ENCODE measurements around the gene ZPBP.
A peak's percentile ranks its signal among the peaks of the same experiment; 100 is the strongest.

The ZPBP gene

DNA sequence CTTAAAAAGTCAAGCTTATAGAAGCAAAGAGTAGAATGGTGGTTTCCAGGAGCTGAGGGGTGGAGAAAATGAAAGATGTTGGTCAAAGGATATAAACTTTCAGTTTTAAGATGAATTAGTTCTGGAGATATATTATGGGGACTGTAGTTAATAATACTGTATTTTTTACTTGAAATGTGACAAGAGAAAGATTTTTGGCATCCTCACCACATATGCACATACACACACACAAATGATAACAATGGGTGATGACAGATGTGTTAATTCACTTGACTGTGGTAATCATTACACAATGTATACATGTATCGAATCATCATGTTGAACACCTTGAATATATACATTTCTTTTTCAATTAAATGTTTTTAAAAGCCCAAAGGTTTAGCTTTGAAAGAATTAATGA, 32.7 kb upstream of the ZPBP start:
- TF ChIP-seq, protein P1, sequence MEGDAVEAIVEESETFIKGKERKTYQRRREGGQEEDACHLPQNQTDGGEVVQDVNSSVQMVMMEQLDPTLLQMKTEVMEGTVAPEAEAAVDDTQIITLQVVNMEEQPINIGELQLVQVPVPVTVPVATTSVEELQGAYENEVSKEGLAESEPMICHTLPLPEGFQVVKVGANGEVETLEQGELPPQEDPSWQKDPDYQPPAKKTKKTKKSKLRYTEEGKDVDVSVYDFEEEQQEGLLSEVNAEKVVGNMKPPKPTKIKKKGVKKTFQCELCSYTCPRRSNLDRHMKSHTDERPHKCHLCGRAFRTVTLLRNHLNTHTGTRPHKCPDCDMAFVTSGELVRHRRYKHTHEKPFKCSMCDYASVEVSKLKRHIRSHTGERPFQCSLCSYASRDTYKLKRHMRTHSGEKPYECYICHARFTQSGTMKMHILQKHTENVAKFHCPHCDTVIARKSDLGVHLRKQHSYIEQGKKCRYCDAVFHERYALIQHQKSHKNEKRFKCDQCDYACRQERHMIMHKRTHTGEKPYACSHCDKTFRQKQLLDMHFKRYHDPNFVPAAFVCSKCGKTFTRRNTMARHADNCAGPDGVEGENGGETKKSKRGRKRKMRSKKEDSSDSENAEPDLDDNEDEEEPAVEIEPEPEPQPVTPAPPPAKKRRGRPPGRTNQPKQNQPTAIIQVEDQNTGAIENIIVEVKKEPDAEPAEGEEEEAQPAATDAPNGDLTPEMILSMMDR (IDR thresholded peaks at IDR 0.05; ENCODE audit: control insufficient read depth, extremely low read depth, insufficient read depth) = no peak
- no peak for DNase-seq (ENCODE audit: low read depth)
- H3K4me3 ChIP-seq (ENCODE audit: low read depth, low read length) = no peak overlapping the region

DNA sequence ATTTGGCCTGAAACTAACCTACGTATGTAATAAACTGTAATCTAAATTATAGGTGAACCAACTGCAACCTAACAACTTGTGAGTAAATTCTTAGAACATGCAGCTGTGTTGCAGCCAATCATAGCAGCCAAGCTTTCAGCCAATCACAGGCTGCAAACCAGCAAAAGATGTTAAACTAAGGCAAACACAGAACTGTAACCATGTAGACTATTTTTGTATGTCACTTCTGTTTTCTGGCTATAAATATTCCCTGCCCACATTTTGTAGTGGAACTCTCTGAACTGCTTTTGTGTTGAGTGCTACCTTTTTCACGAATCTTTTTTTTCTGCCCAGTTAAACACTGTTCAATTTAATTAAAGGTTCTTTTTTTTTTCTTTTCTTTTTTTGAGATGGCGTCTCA, 28.2 kb upstream of the ZPBP start:
- DNase-seq (ENCODE audit: low read depth) = no peak
- no peak overlapping the region for H3K4me3 ChIP-seq (ENCODE audit: low read depth, low read length)
- TF ChIP-seq, protein P1 (IDR thresholded peaks at IDR 0.05; ENCODE audit: control insufficient read depth, extremely low read depth, insufficient read depth) = no peak

DNA sequence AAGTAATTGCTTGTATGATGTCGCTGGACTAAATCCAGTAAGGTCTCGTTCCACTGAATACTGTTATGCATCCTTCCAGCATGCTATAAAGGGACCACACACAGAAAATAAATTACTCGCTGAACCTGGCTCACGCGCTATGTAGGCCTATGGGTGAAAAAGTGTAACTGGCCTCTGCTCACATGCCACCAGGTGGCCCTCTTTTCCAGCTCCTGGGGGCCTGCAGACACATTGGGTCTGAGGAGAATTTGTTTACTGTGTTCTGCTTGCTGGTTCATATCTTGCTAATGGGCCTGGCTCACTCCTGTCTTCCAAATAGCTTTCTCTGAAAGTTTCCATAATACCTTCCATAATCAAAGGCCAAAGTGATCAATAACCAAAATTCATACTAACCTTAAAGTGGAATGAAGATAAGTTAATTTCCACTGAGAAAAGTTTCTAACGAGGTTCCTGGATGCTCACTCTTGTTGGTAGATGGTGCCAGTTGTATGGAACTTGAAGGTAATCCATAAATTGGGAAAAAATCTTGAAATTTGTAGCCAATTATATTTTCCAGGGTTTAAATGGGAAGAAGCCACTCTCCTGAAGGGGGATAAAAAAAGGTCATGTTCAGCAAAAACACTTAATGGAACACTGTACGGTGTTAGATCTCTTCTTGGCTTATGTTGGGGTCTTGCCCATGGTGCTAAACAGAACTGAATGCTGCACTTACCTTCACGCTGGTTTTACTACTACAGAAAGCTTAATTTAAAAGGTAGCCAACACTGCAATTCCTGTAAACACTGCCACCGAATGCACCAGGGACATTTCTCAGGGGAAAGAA, 27.0 kb upstream of the ZPBP start:
- no peak for DNase-seq (ENCODE audit: low read depth)
- no peak overlapping the region for H3K4me3 ChIP-seq (ENCODE audit: low read depth, low read length)
- TF ChIP-seq, protein P1 (IDR thresholded peaks at IDR 0.05; ENCODE audit: control insufficient read depth, extremely low read depth, insufficient read depth) = peak; percentile 33

DNA sequence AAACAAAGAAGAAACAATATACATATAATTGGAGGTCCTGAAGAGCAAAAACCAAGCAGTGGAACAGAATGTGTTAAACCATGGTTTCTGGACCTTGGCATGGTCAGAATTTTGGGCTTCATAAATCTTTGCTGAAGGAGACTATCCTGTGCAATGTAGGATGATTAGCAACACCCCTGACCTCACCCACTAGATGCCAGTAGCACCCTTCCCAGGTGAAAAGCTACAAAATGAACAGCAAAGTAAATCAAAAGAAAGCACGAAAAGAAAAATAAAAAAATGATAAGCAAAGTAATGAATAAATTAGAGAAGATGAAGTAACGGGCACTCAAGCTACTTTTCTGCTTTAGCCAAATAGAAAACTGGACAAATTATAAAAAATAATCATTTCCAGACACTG, 19.2 kb upstream of the ZPBP start:
- DNase-seq (ENCODE audit: low read depth) = no peak
- H3K4me3 ChIP-seq (ENCODE audit: low read depth, low read length) = no peak overlapping the region
- TF ChIP-seq, protein P1 (IDR thresholded peaks at IDR 0.05; ENCODE audit: control insufficient read depth, extremely low read depth, insufficient read depth) = no peak

DNA sequence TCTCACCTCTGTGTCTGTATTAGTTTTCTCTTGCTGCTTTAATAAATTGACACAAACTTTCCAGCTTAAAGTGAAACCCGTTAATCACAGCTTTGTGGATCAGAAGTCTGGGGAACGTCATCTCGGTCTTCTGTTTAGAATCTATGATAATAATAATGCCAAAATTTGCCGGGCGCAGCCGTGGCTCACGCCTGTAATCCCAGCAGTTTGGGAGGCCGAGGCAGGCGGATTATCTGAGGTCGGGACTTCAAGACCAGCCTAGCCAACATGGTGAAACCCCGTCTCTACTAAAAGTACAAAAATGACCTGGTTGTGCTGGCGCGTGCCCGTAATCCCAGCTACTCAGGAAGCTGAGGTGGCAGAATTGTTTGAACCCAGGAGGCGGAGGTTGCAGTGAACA, 8.8 kb upstream of the ZPBP start:
- no peak for DNase-seq (ENCODE audit: low read depth)
- TF ChIP-seq, protein P1 (IDR thresholded peaks at IDR 0.05; ENCODE audit: control insufficient read depth, extremely low read depth, insufficient read depth) = no peak
- H3K4me3 ChIP-seq (ENCODE audit: low read depth, low read length) = no peak overlapping the region

DNA sequence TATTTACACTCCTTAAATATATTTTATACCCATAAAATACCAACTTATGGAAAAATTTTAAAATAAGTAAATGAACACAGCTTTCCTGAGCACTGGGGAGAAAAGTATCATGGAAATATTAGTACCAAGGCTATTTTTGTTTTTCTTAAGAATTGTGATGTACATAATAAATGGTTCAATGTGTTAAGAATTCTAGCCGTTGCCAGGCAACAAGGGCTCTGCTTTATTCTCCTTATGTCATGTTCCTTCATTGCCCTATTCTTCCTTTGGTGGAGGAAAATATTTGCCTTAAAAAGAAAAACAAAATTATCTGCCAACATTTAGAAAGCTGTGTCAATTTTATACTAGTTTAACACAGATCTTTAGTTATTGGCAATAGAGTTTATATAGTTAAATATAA, 2.6 kb upstream of the ZPBP start:
- no peak overlapping the region for H3K4me3 ChIP-seq (ENCODE audit: low read depth, low read length)

More for the DNA sequence above, 2.6 kb upstream of the ZPBP start:
- TF ChIP-seq, protein P1 (IDR thresholded peaks at IDR 0.05; ENCODE audit: control insufficient read depth, extremely low read depth, insufficient read depth) = no peak
- DNase-seq (ENCODE audit: low read depth) = no peak

Data from LNCaP clone FGC (cell line).